ENCODE results near the gene MLANA. TPM values are rescaled to one million over a fixed set of nuclear protein-coding genes. Genes with fewer than 3 reads are reported as not detected.
A peak's percentile ranks its signal among the peaks of the same experiment; 100 is the strongest.

MLANA gene
- total and polyA plus RNA-seq, 11 donors: not detected

- Histone ChIP-seq H3K9me3 (no peaks in the 10 kb centered on the region), H3K36me3 (no peaks in the 10 kb centered on the region), H3K4me3 (no peak overlapping the region), H3K27ac (peak overlapping the region in 3 of 12 donors; percentile 24 to 54 (median 30)), H3K27me3 (no peaks in the 10 kb centered on the region), H3K4me1 (peaks cover 0 to 32% (median 0%) of the 10 kb centered on the region in 12 donors)
- DNase-seq (no peak), ATAC-seq (peak in 1 of 4 donors; percentile 37)
- intact Hi-C loops (cut with DNase I): no loop called here
- TF ChIP-seq POLR2A (IDR thresholded peaks at IDR 0.05) (no peak), CTCF (IDR thresholded peaks at IDR 0.05) (no peak)
- 46 to 54% (median 52%) methylated on average over 8 of the region's 8 CpGs for WGBS, 4 donors
Observed at GRCh38 chr9:5843794-5844471, 46.8 kb upstream of the MLANA start.

GRCh38 chr9:5845157-5845531, 45.5 kb upstream of the MLANA start:
- peaks cover 0 to 37% (median 0%) of the 10 kb centered on the region in 12 donors for H3K4me1 ChIP-seq
- no peak overlapping the region for H3K4me3 ChIP-seq
- TF ChIP-seq POLR2A (IDR thresholded peaks at IDR 0.05) (no peak), CTCF (IDR thresholded peaks at IDR 0.05) (no peak)
- no peaks in the 10 kb centered on the region for H3K36me3 ChIP-seq
- no peaks in the 10 kb centered on the region for H3K9me3 ChIP-seq
- intact Hi-C loops (cut with DNase I): no loop called here
- no peak overlapping the region for H3K27ac ChIP-seq
- H3K27me3 ChIP-seq: no peaks in the 10 kb centered on the region
- WGBS, 4 donors: 89 to 100% (median 89%) methylated on average over 1 of the region's 1 CpG
- DNase-seq (no peak), ATAC-seq (no peak)

- Histone ChIP-seq H3K9me3 (no peaks in the 10 kb centered on the region), H3K4me1 (peaks cover 0 to 41% (median 0%) of the 10 kb centered on the region in 12 donors), H3K27me3 (no peaks in the 10 kb centered on the region), H3K27ac (no peak overlapping the region), H3K36me3 (no peaks in the 10 kb centered on the region), H3K4me3 (no peak overlapping the region)
- intact Hi-C loops (cut with DNase I): no loop called here
- no peak for DNase-seq
- 89 to 100% (median 98%) methylated on average over 1 of the region's 1 CpG for WGBS, 4 donors
- no peak for TF ChIP-seq POLR2A (IDR thresholded peaks at IDR 0.05)
- no peak for TF ChIP-seq CTCF (IDR thresholded peaks at IDR 0.05)
- ATAC-seq: no peak
Observed at GRCh38 chr9:5846096-5846495, 44.6 kb upstream of the MLANA start.

GRCh38 chr9:5846501-5846921, 44.2 kb upstream of the MLANA start:
- 82 to 91% (median 89%) methylated on average over 4 of the region's 4 CpGs for WGBS, 4 donors
- intact Hi-C loops (cut with DNase I): no loop called here
- Histone ChIP-seq H3K4me3 (no peak overlapping the region), H3K27me3 (no peaks in the 10 kb centered on the region), H3K27ac (no peak overlapping the region), H3K4me1 (peaks cover 0 to 44% (median 0%) of the 10 kb centered on the region in 12 donors), H3K36me3 (no peaks in the 10 kb centered on the region), H3K9me3 (no peaks in the 10 kb centered on the region)
- TF ChIP-seq POLR2A (IDR thresholded peaks at IDR 0.05) (no peak), CTCF (IDR thresholded peaks at IDR 0.05) (no peak)
- DNase-seq: no peak
- ATAC-seq: no peak

Data from heart left ventricle (tissue), 16 donors.